Erythroblast (primary cell): ENCODE data around the gene ATXN7.

Experiments used
- GATA1 ChIP-seq: IDR thresholded peaks from 2 replicates; pipeline ENCODE4 v1.6.1; 2011; ENCODE audit warnings: low read depth, mild to moderate bottlenecking, control low read depth, low read length, moderate library complexity
- POLR2A ChIP-seq: IDR thresholded peaks from 2 replicates; pipeline ENCODE4 v1.6.1; 2011; ENCODE audit warnings: mild to moderate bottlenecking, low read length

DNA sequence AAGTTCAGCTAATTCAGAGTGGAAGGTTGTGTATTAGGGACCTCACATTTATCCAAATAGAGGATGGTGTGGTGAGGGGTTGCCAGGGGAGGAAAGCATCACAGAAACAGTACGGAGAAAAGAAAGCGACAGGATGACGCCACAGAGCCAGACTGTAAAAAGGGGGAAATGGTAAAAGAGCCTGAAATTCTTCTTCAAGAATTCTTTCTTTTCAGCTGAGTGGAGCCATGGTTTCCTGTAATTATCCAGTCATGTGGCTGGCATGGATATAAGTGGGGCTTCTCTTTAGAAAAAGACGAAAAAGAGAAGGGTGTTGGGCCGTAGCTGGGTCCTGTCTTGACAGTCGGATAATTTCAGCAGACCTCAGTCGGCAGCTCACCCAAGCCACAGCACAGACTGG, 184.1 kb downstream of the ATXN7 start:
- TF ChIP-seq POLR2A: no peak
- no peak for TF ChIP-seq GATA1
